ENCODE measurements around the gene GALK1.
"Not testable (repeated sequence)": the region's sequence is repeated elsewhere in the genome, so short reads cannot be mapped to it uniquely, and the experiment has no call there.

Gene GALK1

GRCh38 chr17:75762513-75763268 is 2.3 kb downstream of the GALK1 start:
- no peaks in the 10 kb centered on the region for H3K79me2 ChIP-seq (ENCODE audit: insufficient read depth, low read length)
- H3K4me2 ChIP-seq (ENCODE audit: low read depth, low read length, poor library complexity, severe bottlenecking), result no peak overlapping the region
- H3K9ac ChIP-seq (ENCODE audit: low read length), result no peak overlapping the region
- no peaks in the 10 kb centered on the region for H3K9me3 ChIP-seq (ENCODE audit: insufficient read depth, low read length)
- H4K20me1 ChIP-seq (ENCODE audit: low read depth, low read length), result no peaks in the 10 kb centered on the region
- H3F3A ChIP-seq (ENCODE audit: insufficient read depth), result no peaks in the 10 kb centered on the region
- H3K9me2 ChIP-seq (replicated peaks; ENCODE audit: insufficient read depth, low read length), result no peaks in the 10 kb centered on the region
- TF ChIP-seq EZH2phosphoT487 (conservative IDR thresholded peaks at IDR 0.05; ENCODE audit: low read length) (no peak), CTCF (IDR thresholded peaks at IDR 0.05; ENCODE audit: insufficient read depth, low read length, poor library complexity, severe bottlenecking) (no peak)
- H3K27me3 ChIP-seq (ENCODE audit: low read length), result no peaks in the 10 kb centered on the region
- H3K36me3 ChIP-seq (ENCODE audit: low read length), result no peaks in the 10 kb centered on the region
- no peak overlapping the region for H2AFZ ChIP-seq (ENCODE audit: low read depth, low read length, severe bottlenecking)
- H3K4me3 ChIP-seq (ENCODE audit: insufficient read depth, low read length, poor library complexity, severe bottlenecking), result no peak overlapping the region
- H3K27ac ChIP-seq (ENCODE audit: low read depth, low read length), result no peak overlapping the region

GRCh38 chr17:75759978-75760640 is 4.9 kb downstream of the GALK1 start:
- H3K9me2 ChIP-seq (replicated peaks; ENCODE audit: insufficient read depth, low read length); H2AFZ ChIP-seq (ENCODE audit: low read depth, low read length, severe bottlenecking); H4K20me1 ChIP-seq (ENCODE audit: low read depth, low read length); H3K9me3 ChIP-seq (ENCODE audit: insufficient read depth, low read length); H3K4me2 ChIP-seq (ENCODE audit: low read depth, low read length, poor library complexity, severe bottlenecking); H3K36me3 ChIP-seq (ENCODE audit: low read length); H3K9ac ChIP-seq (ENCODE audit: low read length); H3K27me3 ChIP-seq (ENCODE audit: low read length); H3K27ac ChIP-seq (ENCODE audit: low read depth, low read length); H3K4me3 ChIP-seq (ENCODE audit: insufficient read depth, low read length, poor library complexity, severe bottlenecking); H3K79me2 ChIP-seq (ENCODE audit: insufficient read depth, low read length); H3F3A ChIP-seq (ENCODE audit: insufficient read depth): not testable (repeated sequence)

DNA sequence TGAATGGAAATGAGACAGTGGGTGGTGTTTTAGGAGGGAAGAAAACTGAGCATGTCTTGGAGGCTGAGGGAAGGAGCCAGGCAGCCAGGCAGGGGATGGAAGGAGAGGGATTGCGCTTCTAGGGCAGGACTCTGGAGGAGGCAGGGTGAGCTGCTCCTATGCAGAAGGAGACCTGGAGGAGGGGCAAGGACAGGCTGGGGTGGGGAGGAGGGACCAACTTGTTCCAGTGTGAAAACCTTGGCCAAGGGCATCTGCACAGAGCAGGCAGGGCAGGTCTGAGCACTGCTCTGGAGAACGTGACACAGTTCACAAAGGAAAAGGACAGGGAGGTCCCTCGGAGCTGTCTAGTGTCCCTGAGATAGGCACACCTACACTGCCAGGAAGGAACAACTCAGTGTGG is 5.5 kb downstream of the GALK1 start:
- Histone ChIP-seq H3F3A (ENCODE audit: insufficient read depth) (no peaks in the 10 kb centered on the region), H3K79me2 (ENCODE audit: insufficient read depth, low read length) (no peaks in the 10 kb centered on the region), H4K20me1 (ENCODE audit: low read depth, low read length) (no peaks in the 10 kb centered on the region), H3K9ac (ENCODE audit: low read length) (no peak overlapping the region), H3K36me3 (ENCODE audit: low read length) (no peaks in the 10 kb centered on the region), H3K9me3 (ENCODE audit: insufficient read depth, low read length) (no peaks in the 10 kb centered on the region), H3K27ac (ENCODE audit: low read depth, low read length) (no peak overlapping the region), H3K9me2 (replicated peaks; ENCODE audit: insufficient read depth, low read length) (no peaks in the 10 kb centered on the region), H2AFZ (ENCODE audit: low read depth, low read length, severe bottlenecking) (no peak overlapping the region), H3K4me2 (ENCODE audit: low read depth, low read length, poor library complexity, severe bottlenecking) (no peak overlapping the region), H3K27me3 (ENCODE audit: low read length) (no peaks in the 10 kb centered on the region), H3K4me3 (ENCODE audit: insufficient read depth, low read length, poor library complexity, severe bottlenecking) (no peak overlapping the region)
- TF ChIP-seq CTCF (IDR thresholded peaks at IDR 0.05; ENCODE audit: insufficient read depth, low read length, poor library complexity, severe bottlenecking) (no peak), EZH2phosphoT487 (conservative IDR thresholded peaks at IDR 0.05; ENCODE audit: low read length) (no peak)

Measured in SU-DHL-6 (cell line).